ENCODE data around the gene APBA2.
"Not testable (repeated sequence)": the region's sequence is repeated elsewhere in the genome, so short reads cannot be mapped to it uniquely, and the experiment has no call there.

APBA2 gene

GRCh38 chr15:29142129-29142747 is 256.5 kb downstream of the APBA2 start:
- no peak for DNase-seq (ENCODE audit: low read depth in 2 of 3, low spot score in 2 of 3)

GRCh38 chr15:29143293-29143692 is 257.5 kb downstream of the APBA2 start:
- DNase-seq (ENCODE audit: low read depth in 2 of 3, low spot score in 2 of 3), result no peak

GRCh38 chr15:29143909-29144635 is 258.3 kb downstream of the APBA2 start:
- DNase-seq (ENCODE audit: low read depth in 2 of 3, low spot score in 2 of 3), result no peak

GRCh38 chr15:29149738-29150075 is 263.9 kb downstream of the APBA2 start:
- DNase-seq (ENCODE audit: low read depth in 2 of 3, low spot score in 2 of 3), result no peak

- DNase-seq (ENCODE audit: low read depth in 2 of 3, low spot score in 2 of 3), result no peak
These were observed 265.0 kb downstream of the APBA2 start for GRCh38 chr15:29150515-29151483.

- no peak for DNase-seq (ENCODE audit: low read depth in 2 of 3, low spot score in 2 of 3)
These were observed 265.7 kb downstream of the APBA2 start for GRCh38 chr15:29151484-29151857.

GRCh38 chr15:29156521-29156920 is 270.7 kb downstream of the APBA2 start:
- no peak for DNase-seq (ENCODE audit: low read depth in 2 of 3, low spot score in 2 of 3)

GRCh38 chr15:29159771-29160455 is 274.1 kb downstream of the APBA2 start:
- DNase-seq (ENCODE audit: low read depth in 2 of 3, low spot score in 2 of 3), result no peak

- DNase-seq (ENCODE audit: low read depth in 2 of 3, low spot score in 2 of 3), result no peak
These were observed 276.6 kb downstream of the APBA2 start for GRCh38 chr15:29162411-29162810.

- not testable (repeated sequence) for DNase-seq (ENCODE audit: low read depth in 2 of 3, low spot score in 2 of 3)
These were observed 281.3 kb downstream of the APBA2 start for GRCh38 chr15:29167122-29167521.

Measured in activated CD8-positive, alpha-beta memory T cell treated with anti-CD3 and anti-CD28 coated beads for 48 hours (primary cell).